Omental fat pad (tissue), 4 donors: ENCODE measurements around the gene KLK7. TPM values are rescaled to one million over a fixed set of nuclear protein-coding genes. Genes with fewer than 3 reads are reported as not detected.
A peak's percentile ranks its signal among the peaks of the same experiment; 100 is the strongest.

Experiments
- ATAC-seq: fragments of 150-250 bp; one replicate; pipeline ENCODE4 v1.9.1; 2016; ENCODE audit warnings: mild to moderate bottlenecking, moderate library complexity; ENCODE audit not compliant: low FRiP score
- DNase-seq: peaks from one replicate; pipeline ENCODE4 v3.0.0-alpha.2; 2019; ENCODE audit warnings: low spot score
- CTCF ChIP-seq, 3 donors: fragments of 450-650 bp; IDR thresholded peaks; one replicate each; pipeline ENCODE4 v1.5.1; 2016 to 2017; ENCODE audit warnings: antibody characterized with exemption in 3 of 3, mild to moderate bottlenecking in 3 of 3, moderate library complexity in 2 of 3
- total RNA-seq, 4 donors: library from RNA; depleted of rRNA; stranded (reverse); fragments of >200 nt; gene quantifications; one replicate each; pipeline ENCODE4 v1.1.0, GENCODE V29; 2016

KLK7 gene
- total RNA-seq, 4 donors from 2014 or later: 3.6 to 61.7 (median 16.6) TPM; not detected in 1

- TF ChIP-seq CTCF (IDR thresholded peaks at IDR 0.05): no peak
- ATAC-seq (no peak), DNase-seq (no peak)
Observed at GRCh38 chr19:50957587-50957986, 26.1 kb downstream of the KLK7 start.

- ATAC-seq (peak; percentile 84), DNase-seq (no peak)
- TF ChIP-seq CTCF (IDR thresholded peaks at IDR 0.05): no peak
Observed at GRCh38 chr19:50952910-50953309, 30.8 kb downstream of the KLK7 start, which contains the start of gene KLK5. TSS of gene KLK5 (minus strand) at chr19:50953038. CDS start at chr19:50952657, 381 bp downstream.

GRCh38 chr19:50949861-50950260 lies 33.9 kb downstream of the KLK7 start:
- TF ChIP-seq CTCF (IDR thresholded peaks at IDR 0.05): no peak

GRCh38 chr19:50947123-50947522 lies 36.6 kb downstream of the KLK7 start:
- DNase-seq: no peak
- TF ChIP-seq CTCF (IDR thresholded peaks at IDR 0.05): no peak
- no peak for ATAC-seq

More at GRCh38 chr19:50949861-50950260, 33.9 kb downstream of the KLK7 start:
- no peak for DNase-seq
- no peak for ATAC-seq

GRCh38 chr19:50944795-50945194 lies 38.9 kb downstream of the KLK7 start:
- no peak for TF ChIP-seq CTCF (IDR thresholded peaks at IDR 0.05)
- ATAC-seq (no peak), DNase-seq (no peak)

- ATAC-seq (no peak), DNase-seq (no peak)
- no peak for TF ChIP-seq CTCF (IDR thresholded peaks at IDR 0.05)
Observed at GRCh38 chr19:50943074-50943828, 40.5 kb downstream of the KLK7 start.

GRCh38 chr19:50939596-50939995 lies 44.1 kb downstream of the KLK7 start:
- TF ChIP-seq CTCF (IDR thresholded peaks at IDR 0.05): no peak
- DNase-seq (no peak), ATAC-seq (no peak)
